ENCODE data around the gene NRG2. TPM values are rescaled to one million over a fixed set of nuclear protein-coding genes. Genes with fewer than 3 reads are reported as not detected.

The NRG2 gene
- total and polyA plus RNA-seq, 2 of the 8 experiments (the other 6 are each of a cell fraction or from before 2014, with no cell fraction given): 0.27 to 0.54 TPM

DNA sequence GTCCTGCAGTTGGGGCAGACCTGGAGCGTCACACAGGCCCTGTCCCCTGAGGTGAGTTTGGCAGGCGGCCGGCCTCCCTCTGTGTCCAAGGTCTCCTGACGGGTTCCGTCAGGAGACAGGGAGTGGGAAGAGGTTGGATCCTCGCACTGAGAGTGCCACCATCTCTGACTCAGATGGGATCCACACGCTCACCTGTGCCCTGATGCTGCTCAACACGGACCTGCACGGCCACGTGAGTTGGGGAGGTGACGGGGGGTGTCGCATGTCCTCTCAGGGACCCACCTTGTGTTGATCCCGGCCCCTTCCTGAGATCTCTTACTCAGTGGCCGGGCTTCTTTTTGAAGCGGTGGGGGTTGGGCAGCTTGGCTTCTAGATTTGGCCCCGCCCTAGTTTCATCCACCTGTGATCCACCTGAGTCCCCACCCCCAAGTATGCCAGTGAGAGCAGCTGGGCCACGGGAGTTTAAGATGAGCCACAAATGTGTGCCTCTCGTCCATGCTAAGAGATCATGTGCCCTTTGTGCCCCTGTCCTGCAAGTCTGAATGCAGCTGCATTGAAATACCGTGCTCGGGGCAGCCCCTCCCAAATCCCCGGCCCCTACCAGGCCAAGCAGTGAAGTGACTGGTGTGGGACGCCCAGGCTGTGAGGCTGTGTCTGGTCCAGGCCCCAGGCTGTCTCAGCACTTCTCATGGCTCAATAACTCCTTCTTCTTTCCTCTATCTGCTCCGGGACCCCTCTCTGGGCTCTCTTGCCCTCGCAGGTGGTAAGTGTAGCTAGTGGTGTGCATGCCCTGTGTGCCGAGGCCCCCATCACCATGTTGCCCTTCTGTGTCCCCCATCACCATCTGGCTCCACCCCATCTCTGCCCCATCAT, 220.3 kb downstream of the NRG2 start:
- Histone ChIP-seq H3K4me3 (ENCODE audit: extremely low read depth in 1 of 4, insufficient read depth in 2 of 4, low read depth in 3 of 4, low read length in 4 of 4) (no peak overlapping the region), H3K9ac (replicated peaks in 1 of 4; ENCODE audit: extremely low read depth in 1 of 4, low read depth in 3 of 4, low read length in 3 of 4) (no peak overlapping the region), H3K23me2 (ENCODE audit: low read depth, low read length) (no peaks in the 10 kb centered on the region), H4K5ac (ENCODE audit: insufficient read length, low read depth, low read length) (no peak overlapping the region), H3K27ac (ENCODE audit: low read depth, low read length) (no peak overlapping the region), H3K4me2 (ENCODE audit: insufficient read depth in 1 of 2, low read depth in 2 of 2, low read length in 2 of 2) (no peak overlapping the region), H2BK12ac (ENCODE audit: low read depth, low read length) (0 out of 2 replicates have a peak overlapping the region, but pooled peaks have one; percentile 9), H3K27me3 (replicated peaks in 1 of 4; ENCODE audit: control insufficient read depth in 3 of 4, extremely low read depth in 1 of 4, insufficient read depth in 3 of 4, low read length in 3 of 4) (no peaks in the 10 kb centered on the region), H3K18ac (ENCODE audit: extremely low read depth, low read length) (no peak overlapping the region; the same call in 1 of the 2 replicates), H3K14ac (ENCODE audit: insufficient read length) (no peak overlapping the region), H3K79me2 (ENCODE audit: control insufficient read depth in 1 of 2, insufficient read depth in 2 of 2, low read length in 2 of 2) (no peaks in the 10 kb centered on the region), H3K36me3 (ENCODE audit: control insufficient read depth in 2 of 4, insufficient read depth in 4 of 4, low read length in 3 of 4) (no peaks in the 10 kb centered on the region), H2BK120ac (replicated peaks; ENCODE audit: low read depth, low read length) (no peak overlapping the region), H3K4me1 (replicated peaks in 1 of 4; ENCODE audit: control insufficient read depth in 3 of 4, insufficient read depth in 4 of 4, low read length in 3 of 4) (peaks cover 0 to 7% (median under 1%) of the 10 kb centered on the region in 4 experiments; a peak in 6 of 7 replicates), H3K4ac (replicated peaks; ENCODE audit: insufficient read length, low read depth, low read length) (no peak overlapping the region), H3K56ac (replicated peaks; ENCODE audit: insufficient read length, low read depth, low read length) (no peak overlapping the region), H2BK20ac (ENCODE audit: low read length) (no peak overlapping the region), H3K9me3 (ENCODE audit: insufficient read depth in 2 of 2, low read depth in 1 of 2, low read length in 1 of 2) (no peaks in the 10 kb centered on the region), H4K20me1 (replicated peaks in 1 of 2; ENCODE audit: control insufficient read depth in 1 of 2, insufficient read depth in 2 of 2, low read length in 2 of 2) (no peaks in the 10 kb centered on the region), H2AK5ac (ENCODE audit: low read depth, low read length) (no peak overlapping the region), H2AFZ (ENCODE audit: low read length) (no peak overlapping the region), H3K23ac (ENCODE audit: insufficient read length) (no peak overlapping the region), H3K79me1 (ENCODE audit: low read depth, low read length) (no peaks in the 10 kb centered on the region), H2BK15ac (ENCODE audit: low read length) (no peak overlapping the region), H4K91ac (replicated peaks; ENCODE audit: insufficient read length, low read length) (no peak overlapping the region), H2BK5ac (ENCODE audit: low read depth, low read length) (no peak overlapping the region), H4K8ac (ENCODE audit: extremely low read depth, insufficient read depth, low read length) (peak overlapping the region; percentile 74)
- ChIA-PET POLR2A (ENCODE audit: partially characterized antibody) (interaction anchor here (1.0 to 1.3 kb wide), 3 partner anchors 14 to 27 kb away, joined by 3 read pairs; partner anchors contain the start of gene PSD2), CTCF (ENCODE audit: partially characterized antibody) (interaction anchor here (0.7 to 6.1 kb wide), 11 partner anchors 10 to 168 kb away, joined by 3 to 42 read pairs (median 3); no protein-coding TSS in a partner anchor)
- FAIRE-seq: no peak
- TF ChIP-seq CBX5 (IDR thresholded peaks at IDR 0.05; ENCODE audit: low read depth, low read length): no peak
- no peak for TF ChIP-seq TAF1 (IDR thresholded peaks at IDR 0.05; ENCODE audit: low read depth, low read length)
- TF ChIP-seq, protein P1, sequence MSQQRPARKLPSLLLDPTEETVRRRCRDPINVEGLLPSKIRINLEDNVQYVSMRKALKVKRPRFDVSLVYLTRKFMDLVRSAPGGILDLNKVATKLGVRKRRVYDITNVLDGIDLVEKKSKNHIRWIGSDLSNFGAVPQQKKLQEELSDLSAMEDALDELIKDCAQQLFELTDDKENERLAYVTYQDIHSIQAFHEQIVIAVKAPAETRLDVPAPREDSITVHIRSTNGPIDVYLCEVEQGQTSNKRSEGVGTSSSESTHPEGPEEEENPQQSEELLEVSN (IDR thresholded peaks at IDR 0.05): no peak
- no peak for TF ChIP-seq RNF2 (IDR thresholded peaks at IDR 0.05; ENCODE audit: borderline replicate concordance, low read depth, low read length, missing control alignments, poor library complexity, severe bottlenecking)
- no peak for TF ChIP-seq SAP30 (IDR thresholded peaks at IDR 0.05; ENCODE audit: insufficient read depth, insufficient replicate concordance, low read length)
- no peak for TF ChIP-seq NRF1 (IDR thresholded peaks at IDR 0.05; ENCODE audit: low read depth, low read length)
- TF ChIP-seq, protein P2, sequence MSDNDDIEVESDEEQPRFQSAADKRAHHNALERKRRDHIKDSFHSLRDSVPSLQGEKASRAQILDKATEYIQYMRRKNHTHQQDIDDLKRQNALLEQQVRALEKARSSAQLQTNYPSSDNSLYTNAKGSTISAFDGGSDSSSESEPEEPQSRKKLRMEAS (IDR thresholded peaks at IDR 0.05): no peak
- TF ChIP-seq RBBP5 (IDR thresholded peaks at IDR 0.05; ENCODE audit: borderline replicate concordance, low read depth, low read length): no peak
- DNase-seq (ENCODE audit: low read depth in 1 of 2, low spot score in 2 of 2): no peak
- 89% methylated on average over 25 of the region's 25 CpGs; no CpG with 5 or more reads in 1 of the 2 experiments for WGBS, 2 experiments (ENCODE audit: extremely low coverage in 1 of 2, insufficient coverage in 1 of 2, insufficient read length in 1 of 2, insufficient replicate concordance in 2 of 2, low coverage in 1 of 2, low lambda C conversion rate in 2 of 2, missing lambda C conversion rate in 1 of 2)

Measured in H1 (cell line).